Measurements from ENCODE around the gene PDGFC.

DNA sequence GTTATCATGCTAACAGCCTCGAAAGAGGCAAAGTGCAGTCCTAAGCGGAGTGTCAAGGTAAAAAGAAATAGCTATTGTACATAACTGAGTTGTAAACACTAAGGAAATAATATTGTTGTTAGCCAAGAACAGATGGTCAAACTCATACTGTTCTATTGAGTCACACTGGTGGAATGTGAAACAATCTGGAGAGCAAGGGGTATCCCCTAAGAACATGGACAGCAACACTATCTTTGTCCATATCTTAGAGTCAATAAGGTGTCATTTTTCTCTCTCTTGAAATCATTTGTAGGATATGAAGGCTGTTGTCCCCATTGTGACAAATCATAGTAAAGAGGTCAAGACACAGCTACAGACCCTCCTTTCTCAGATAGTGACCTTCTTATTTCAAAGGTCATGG, 4.5 kb upstream of the PDGFC start:
- TF ChIP-seq, protein P1, sequence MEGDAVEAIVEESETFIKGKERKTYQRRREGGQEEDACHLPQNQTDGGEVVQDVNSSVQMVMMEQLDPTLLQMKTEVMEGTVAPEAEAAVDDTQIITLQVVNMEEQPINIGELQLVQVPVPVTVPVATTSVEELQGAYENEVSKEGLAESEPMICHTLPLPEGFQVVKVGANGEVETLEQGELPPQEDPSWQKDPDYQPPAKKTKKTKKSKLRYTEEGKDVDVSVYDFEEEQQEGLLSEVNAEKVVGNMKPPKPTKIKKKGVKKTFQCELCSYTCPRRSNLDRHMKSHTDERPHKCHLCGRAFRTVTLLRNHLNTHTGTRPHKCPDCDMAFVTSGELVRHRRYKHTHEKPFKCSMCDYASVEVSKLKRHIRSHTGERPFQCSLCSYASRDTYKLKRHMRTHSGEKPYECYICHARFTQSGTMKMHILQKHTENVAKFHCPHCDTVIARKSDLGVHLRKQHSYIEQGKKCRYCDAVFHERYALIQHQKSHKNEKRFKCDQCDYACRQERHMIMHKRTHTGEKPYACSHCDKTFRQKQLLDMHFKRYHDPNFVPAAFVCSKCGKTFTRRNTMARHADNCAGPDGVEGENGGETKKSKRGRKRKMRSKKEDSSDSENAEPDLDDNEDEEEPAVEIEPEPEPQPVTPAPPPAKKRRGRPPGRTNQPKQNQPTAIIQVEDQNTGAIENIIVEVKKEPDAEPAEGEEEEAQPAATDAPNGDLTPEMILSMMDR (IDR thresholded peaks at IDR 0.05; ENCODE audit: low read length), result no peak
- TF ChIP-seq EZH2 (optimal IDR thresholded peaks at IDR 0.05; ENCODE audit: low read depth, low read length), result no peak

All from MM.1S (cell line).